Cardiac fibroblast (primary cell): ENCODE results near the gene MSH3.
A peak's percentile ranks its signal among the peaks of the same experiment; 100 is the strongest.

Source experiments
- DNase-seq, 2 donors: peaks; one replicate each; pipeline versions ENCODE4 v3.0.0 to v3.0.0-alpha.2; 2010; ENCODE audit warnings: low read depth in 2 of 2
- H3K4me3 ChIP-seq, 2 donors: replicated peaks in 1 of 2; 1 replicate in 1 of 2; 2 replicates in 1 of 2; pipeline ENCODE4 v1.5.1; 2011; ENCODE audit warnings: low read depth in 2 of 2, low read length in 2 of 2, mild to moderate bottlenecking in 2 of 2, moderate library complexity in 1 of 2
- CTCF ChIP-seq: IDR thresholded peaks from one replicate; pipeline ENCODE4 v1.5.1; 2011; ENCODE audit warnings: low read depth, mild to moderate bottlenecking, low read length, inconsistent platforms

The MSH3 gene

DNA sequence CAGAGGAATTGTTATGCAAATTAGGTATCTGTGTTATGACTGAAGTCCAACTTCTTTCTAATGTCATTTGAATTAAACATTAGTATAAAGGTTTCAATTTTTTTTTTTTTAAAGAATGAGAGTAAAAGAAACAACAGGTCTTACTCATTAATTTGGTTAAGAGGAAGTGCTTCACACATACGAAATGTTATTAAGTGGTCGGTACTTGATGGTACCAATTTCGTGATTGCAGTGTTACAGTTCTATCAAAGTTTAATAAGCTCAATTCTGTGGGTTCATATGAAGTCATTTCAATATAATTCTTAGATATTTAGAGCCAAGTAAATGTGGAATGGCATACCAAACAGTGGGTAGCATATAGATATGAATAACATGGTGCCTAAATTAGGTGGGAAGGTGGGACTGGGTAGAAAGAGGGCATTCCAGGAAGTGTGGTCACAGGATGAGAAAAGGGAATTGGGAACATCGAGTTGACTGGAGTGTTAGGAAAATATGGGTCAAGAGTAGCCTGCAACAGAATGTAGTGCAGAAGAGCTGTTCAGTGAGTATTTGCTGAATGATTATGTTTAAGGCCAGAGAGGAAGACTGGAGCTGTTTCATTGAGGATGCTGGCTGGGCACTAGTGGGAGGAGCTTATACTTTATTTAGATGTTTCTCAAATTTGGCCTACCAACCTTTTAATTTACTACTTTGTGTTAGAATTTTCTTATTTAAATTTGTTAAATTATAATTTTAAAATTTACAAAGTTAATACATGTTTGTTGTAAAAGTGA is 34.4 kb downstream of the MSH3 start:
- no peak for TF ChIP-seq CTCF
- no peak overlapping the region for H3K4me3 ChIP-seq
- no peak for DNase-seq

- no peak overlapping the region for H3K4me3 ChIP-seq
- no peak for DNase-seq
- TF ChIP-seq CTCF: no peak
Measured at GRCh38 chr5:80689627-80690026, 35.2 kb downstream of the MSH3 start.

DNA sequence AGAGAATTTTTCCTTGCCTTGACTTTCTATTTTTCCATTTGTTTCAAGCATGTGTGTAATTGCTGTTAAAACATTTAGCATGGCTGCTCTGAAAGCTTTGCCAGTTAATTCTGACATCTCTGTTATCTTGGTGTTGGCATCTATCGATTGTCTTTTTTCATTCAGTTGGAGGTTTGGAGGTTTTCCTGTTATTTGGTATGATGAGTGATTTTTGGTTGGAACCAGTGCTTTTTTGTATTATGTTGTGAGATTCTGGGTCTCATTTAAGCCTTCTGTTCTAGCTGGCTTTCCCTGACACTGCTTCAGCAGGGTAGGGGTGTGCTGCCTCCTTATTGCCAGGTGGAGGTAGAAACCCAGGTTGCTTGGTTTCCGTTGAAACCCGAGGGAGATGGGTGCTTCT is 41.2 kb downstream of the MSH3 start:
- no peak for DNase-seq
- no peak for TF ChIP-seq CTCF
- H3K4me3 ChIP-seq: no peak overlapping the region

- DNase-seq: no peak
- H3K4me3 ChIP-seq: no peak overlapping the region
Measured at GRCh38 chr5:80696450-80696849, 42.0 kb downstream of the MSH3 start.

DNA sequence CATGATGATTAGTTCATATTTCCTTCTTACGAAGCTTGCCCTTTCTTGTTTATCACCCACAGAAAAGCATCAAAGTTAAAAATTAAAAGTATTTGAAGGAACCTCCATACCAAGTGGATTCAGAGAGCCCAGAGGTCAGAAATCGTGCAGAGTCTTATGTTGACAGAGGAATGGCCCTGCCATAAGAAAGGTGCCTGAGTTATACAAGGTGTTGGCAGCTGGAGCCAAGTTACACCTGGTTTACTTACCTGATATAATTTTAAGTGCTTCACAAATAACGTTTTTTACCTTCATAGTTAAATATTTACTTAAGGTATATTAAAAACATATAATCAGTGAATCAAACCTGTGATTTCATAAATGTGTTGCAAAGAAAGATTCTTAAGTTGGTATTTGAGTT is 42.6 kb downstream of the MSH3 start:
- no peak for DNase-seq
- TF ChIP-seq CTCF: no peak
- no peak overlapping the region for H3K4me3 ChIP-seq

More at GRCh38 chr5:80696450-80696849, 42.0 kb downstream of the MSH3 start:
- no peak for TF ChIP-seq CTCF

DNA sequence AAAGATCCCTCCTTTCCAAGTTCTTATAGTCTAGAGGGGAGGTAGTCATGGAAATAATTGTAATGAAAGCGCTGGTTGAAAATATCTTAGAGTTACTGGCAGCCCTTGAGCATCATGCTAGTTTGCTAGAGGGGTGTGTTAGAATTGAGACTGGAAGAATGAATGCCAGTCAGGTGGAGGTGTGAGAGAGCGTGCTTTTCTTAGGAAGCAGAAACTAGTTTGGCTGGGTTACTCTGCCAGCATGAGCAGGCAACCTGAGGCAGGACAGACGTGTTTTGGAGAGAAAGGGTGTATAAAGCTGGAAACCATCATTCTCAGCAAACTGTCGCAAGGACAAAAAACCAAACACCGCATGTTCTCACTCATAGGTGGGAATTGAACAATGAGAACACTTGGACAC is 43.9 kb downstream of the MSH3 start:
- no peak for DNase-seq
- TF ChIP-seq CTCF: no peak
- H3K4me3 ChIP-seq: no peak overlapping the region

DNA sequence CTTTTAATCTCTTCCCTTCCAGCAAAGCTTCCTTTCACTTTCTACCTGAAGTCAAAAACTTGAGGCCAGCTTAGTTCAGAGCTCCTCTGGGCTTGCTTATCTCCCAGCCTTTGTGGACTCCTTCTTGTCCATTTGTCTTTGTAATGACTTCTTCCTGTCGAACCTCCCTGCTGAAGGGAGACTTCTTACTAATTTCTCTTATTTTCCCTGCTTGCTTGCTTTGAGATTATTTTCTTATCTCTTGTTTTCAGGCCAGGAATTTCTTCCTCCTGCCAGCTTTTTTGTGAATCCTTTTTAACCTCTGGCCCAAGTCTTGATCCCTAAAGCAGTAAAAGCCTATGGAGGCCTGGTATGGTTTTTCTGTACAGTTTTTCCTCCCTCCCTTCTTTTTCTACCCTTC is 47.1 kb downstream of the MSH3 start:
- no peak for TF ChIP-seq CTCF
- no peak overlapping the region for H3K4me3 ChIP-seq
- peak in 1 of 2 donors; percentile 6 for DNase-seq
